Fibroblast of lung (primary cell): ENCODE data around the gene LDLRAD4.

ENCODE experiments used
- CTCF ChIP-seq, 2 donors: IDR thresholded peaks in 1 of 2; conservative IDR thresholded peaks in 1 of 2; 1 replicate in 1 of 2; 2 replicates in 1 of 2; pipeline ENCODE4 v1.5.1; 2011 to 2012; ENCODE audit warnings: low read length in 2 of 2, control low read depth in 1 of 2, inconsistent platforms in 1 of 2, low read depth in 1 of 2, mild to moderate bottlenecking in 1 of 2
- EZH2 ChIP-seq: IDR thresholded peaks from 2 replicates; pipeline ENCODE4 v1.5.1; 2012; ENCODE audit warnings: low read length, control low read depth, mild to moderate bottlenecking; ENCODE audit errors: missing control alignments

GRCh38 chr18:13254971-13255927 lies 36.7 kb downstream of the LDLRAD4 start:
- no peak for TF ChIP-seq CTCF (conservative IDR thresholded peaks at IDR 0.05 in 1 of 2, IDR thresholded peaks at IDR 0.05 in 1 of 2; ENCODE audit: low read depth in 1 of 2, low read length in 2 of 2)
- TF ChIP-seq EZH2: no peak
